GM10266 (cell line): ENCODE results near the gene GTF3C4.

Source experiments
- DNase-seq: peaks from one replicate; pipeline ENCODE4 v3.0.0; 2012; ENCODE audit errors: extremely low spot score
- CTCF ChIP-seq: IDR thresholded peaks from 2 replicates; pipeline ENCODE4 v1.5.1; 2012; ENCODE audit warnings: mild to moderate bottlenecking, low read depth; ENCODE audit not compliant: control insufficient read depth, insufficient read depth; ENCODE audit errors: missing control alignments

The GTF3C4 gene

DNA sequence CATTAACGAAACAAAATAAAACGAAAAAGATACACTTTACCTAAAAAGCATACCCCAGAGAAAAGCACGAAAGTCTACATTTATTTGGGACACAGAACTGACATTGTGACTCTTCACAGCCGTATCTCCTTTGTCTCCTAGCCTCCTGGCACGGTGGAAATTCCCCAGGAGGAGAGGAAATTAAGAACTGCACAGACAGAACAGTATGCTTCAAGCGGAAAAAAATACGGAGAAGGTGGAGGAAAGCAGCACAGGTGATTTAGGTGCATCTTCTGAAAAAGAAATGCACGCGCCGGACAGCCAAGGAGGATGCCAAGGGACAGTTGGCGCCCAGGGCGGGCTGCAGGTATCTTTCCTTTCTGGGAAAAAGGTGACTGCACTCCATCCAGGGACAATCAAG, 32.5 kb upstream of the GTF3C4 start:
- TF ChIP-seq CTCF: no peak
- DNase-seq: no peak

- TF ChIP-seq CTCF: no peak
- DNase-seq: no peak
Measured at GRCh38 chr9:132638240-132638639, 32.0 kb upstream of the GTF3C4 start.

DNA sequence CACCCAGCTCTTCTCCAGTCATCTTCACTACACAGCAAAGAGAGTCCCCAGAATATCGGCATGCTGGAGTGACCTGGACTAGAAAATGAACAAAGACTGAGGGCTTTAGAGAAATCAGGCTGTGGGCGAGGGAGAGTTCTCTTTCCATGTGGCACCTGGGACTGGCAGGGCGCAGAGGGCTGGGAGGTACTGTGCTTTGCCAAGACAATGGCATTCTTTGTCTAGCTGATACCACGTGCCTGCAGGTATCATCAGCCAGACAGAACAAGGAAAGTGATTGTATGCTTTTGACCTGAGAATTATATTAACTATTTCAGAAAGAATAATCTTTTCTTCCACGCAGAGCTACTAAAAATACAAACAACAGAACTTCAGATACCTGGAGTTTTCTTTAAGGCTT, 30.9 kb upstream of the GTF3C4 start:
- DNase-seq: no peak

GRCh38 chr9:132641216-132641615, 29.0 kb upstream of the GTF3C4 start:
- TF ChIP-seq CTCF: no peak
- no peak for DNase-seq

More for the DNA sequence above, 30.9 kb upstream of the GTF3C4 start:
- no peak for TF ChIP-seq CTCF

GRCh38 chr9:132644251-132644650, 26.0 kb upstream of the GTF3C4 start:
- DNase-seq: no peak
- TF ChIP-seq CTCF: no peak

- no peak for TF ChIP-seq CTCF
- DNase-seq: no peak
Measured at GRCh38 chr9:132645306-132645705, 25.0 kb upstream of the GTF3C4 start.

DNA sequence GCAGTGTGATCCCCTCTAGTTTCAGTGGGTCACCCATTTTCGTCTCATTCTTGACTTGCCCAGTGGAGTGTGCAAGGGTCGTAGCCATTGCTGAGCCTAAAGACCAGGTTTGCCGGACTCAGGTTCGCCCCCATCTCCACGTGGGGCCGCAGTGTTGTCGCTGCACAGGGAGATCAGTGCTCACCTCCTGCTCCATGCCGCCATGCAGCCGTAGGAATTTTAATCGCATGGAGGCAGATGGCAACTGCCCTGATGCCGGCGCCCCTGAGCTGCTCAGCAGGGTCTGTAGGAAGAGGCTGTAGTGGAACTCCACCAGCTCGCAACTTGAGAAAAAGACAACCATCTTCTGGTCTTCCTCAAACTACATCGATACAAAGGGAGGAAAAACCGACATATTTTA, 24.6 kb upstream of the GTF3C4 start:
- no peak for DNase-seq
- TF ChIP-seq CTCF: no peak
